NCI-H187 (cell line): Measurements from ENCODE around the gene C9orf57.
"Not testable (repeated sequence)": the region's sequence is repeated elsewhere in the genome, so short reads cannot be mapped to it uniquely, and the experiment has no call there.

Source experiments
- DNase-seq, 2 experiments: peaks; one replicate each; lab custom pipeline; 2025; lab: John Stamatoyannopoulos, UW

C9orf57 gene

GRCh38 chr9:72060513-72060912, at the start of gene C9orf57:
Gene C9orf57, minus strand, starts transcription at chr9:72060613. Its CDS starts 1,282 bp downstream, at chr9:72059331.
- no peak for DNase-seq

GRCh38 chr9:72102520-72102919, 42.1 kb upstream of the C9orf57 start:
- DNase-seq = no peak

- DNase-seq = not testable (repeated sequence)
These were observed 35.1 kb upstream of the C9orf57 start for GRCh38 chr9:72095520-72095919.

- DNase-seq = no peak
These were observed 32.4 kb upstream of the C9orf57 start for GRCh38 chr9:72092820-72093219.

- no peak for DNase-seq
These were observed 29.2 kb upstream of the C9orf57 start for GRCh38 chr9:72089451-72090130.

GRCh38 chr9:72082536-72082935, 22.1 kb upstream of the C9orf57 start:
- DNase-seq = no peak

GRCh38 chr9:72074666-72075065, 14.3 kb upstream of the C9orf57 start:
- DNase-seq = not testable (repeated sequence)

- DNase-seq = no peak
These were observed 4.7 kb upstream of the C9orf57 start for GRCh38 chr9:72065076-72065475.

- DNase-seq = no peak
These were observed 8.3 kb downstream of the C9orf57 start for GRCh38 chr9:72052122-72052521.

GRCh38 chr9:72048850-72049249, 11.6 kb downstream of the C9orf57 start:
- DNase-seq = no peak

GRCh38 chr9:72046630-72047456, 13.6 kb downstream of the C9orf57 start:
- no peak for DNase-seq

GRCh38 chr9:72044095-72044494, 16.3 kb downstream of the C9orf57 start:
- no peak for DNase-seq

GRCh38 chr9:72043576-72043975, 16.8 kb downstream of the C9orf57 start:
- no peak for DNase-seq

GRCh38 chr9:72042928-72043327, 17.5 kb downstream of the C9orf57 start:
- DNase-seq = no peak

- DNase-seq = no peak
These were observed 18.6 kb downstream of the C9orf57 start for GRCh38 chr9:72041775-72042194.

- no peak for DNase-seq
These were observed 19.0 kb downstream of the C9orf57 start for GRCh38 chr9:72041369-72041768.

- DNase-seq = no peak
These were observed 20.9 kb downstream of the C9orf57 start for GRCh38 chr9:72039532-72039931.

- DNase-seq = peak in 1 of 2 experiments; percentile 53
These were observed 21.5 kb downstream of the C9orf57 start for GRCh38 chr9:72038890-72039410.

GRCh38 chr9:72038408-72038807, 22.0 kb downstream of the C9orf57 start:
- no peak for DNase-seq

- DNase-seq = no peak
These were observed 22.8 kb downstream of the C9orf57 start for GRCh38 chr9:72037571-72037970.

- DNase-seq = no peak
These were observed 29.6 kb downstream of the C9orf57 start for GRCh38 chr9:72030767-72031166.

- no peak for DNase-seq
These were observed 30.4 kb downstream of the C9orf57 start for GRCh38 chr9:72029986-72030385.

GRCh38 chr9:72025906-72026305, 34.5 kb downstream of the C9orf57 start:
- no peak for DNase-seq
